Erythroblast (primary cell): ENCODE data around the gene PDE4D.

ENCODE experiments used
- DNase-seq, 2 experiments: peaks; one replicate each; lab custom pipeline; 2025; lab: John Stamatoyannopoulos, UW
- GATA1 ChIP-seq: IDR thresholded peaks from 2 replicates; pipeline ENCODE4 v1.6.1; 2011; ENCODE audit warnings: low read depth, mild to moderate bottlenecking, control low read depth, low read length, moderate library complexity
- POLR2A ChIP-seq: IDR thresholded peaks from 2 replicates; pipeline ENCODE4 v1.6.1; 2011; ENCODE audit warnings: mild to moderate bottlenecking, low read length

The PDE4D gene

GRCh38 chr5:59525957-59526356 lies 367.6 kb downstream of the PDE4D start:
- no peak for DNase-seq
- TF ChIP-seq POLR2A (no peak), GATA1 (no peak)

DNA sequence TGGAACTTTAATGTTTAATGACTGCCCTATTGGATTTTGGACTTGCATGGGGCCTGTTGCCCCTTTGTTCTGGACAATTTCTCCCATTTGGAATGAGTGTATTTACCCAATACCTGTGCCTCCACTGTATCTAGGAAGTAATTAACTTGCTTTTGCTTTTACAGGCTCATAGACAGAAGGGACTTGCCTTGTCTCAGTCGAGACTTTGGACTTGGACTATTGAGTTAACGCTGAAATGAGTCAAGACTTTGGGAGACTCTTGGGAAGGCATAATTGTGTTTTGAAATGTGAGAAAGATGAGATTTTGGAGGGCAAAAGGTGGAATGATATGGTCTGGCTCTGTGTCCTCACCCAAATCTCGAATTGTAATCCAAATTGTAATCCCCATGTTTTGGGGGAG lies 368.2 kb downstream of the PDE4D start:
- no peak for TF ChIP-seq POLR2A
- TF ChIP-seq GATA1 = no peak
- no peak for DNase-seq

- DNase-seq = no peak
- no peak for TF ChIP-seq POLR2A
- no peak for TF ChIP-seq GATA1
Measured at GRCh38 chr5:59522201-59522831, 371.2 kb downstream of the PDE4D start.

DNA sequence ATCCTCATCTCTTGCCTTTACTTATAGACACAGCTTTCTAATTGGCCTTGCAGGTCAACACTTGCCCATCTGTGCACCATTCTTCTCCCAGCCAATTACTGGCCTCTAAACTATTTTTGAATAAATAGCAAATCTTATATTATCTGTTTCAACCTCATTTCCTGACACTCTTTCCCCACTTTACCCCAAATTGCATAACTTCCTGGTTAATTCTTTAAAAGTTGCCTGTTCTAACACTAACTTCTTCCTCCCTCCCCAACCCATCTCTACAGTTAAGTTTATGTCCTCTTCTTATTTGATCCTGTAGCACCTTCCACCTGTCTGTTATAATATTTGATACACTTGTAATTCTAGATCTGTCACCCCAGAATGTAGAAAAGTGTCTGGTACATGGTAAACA lies 372.1 kb downstream of the PDE4D start:
- TF ChIP-seq POLR2A = no peak
- no peak for TF ChIP-seq GATA1

DNA sequence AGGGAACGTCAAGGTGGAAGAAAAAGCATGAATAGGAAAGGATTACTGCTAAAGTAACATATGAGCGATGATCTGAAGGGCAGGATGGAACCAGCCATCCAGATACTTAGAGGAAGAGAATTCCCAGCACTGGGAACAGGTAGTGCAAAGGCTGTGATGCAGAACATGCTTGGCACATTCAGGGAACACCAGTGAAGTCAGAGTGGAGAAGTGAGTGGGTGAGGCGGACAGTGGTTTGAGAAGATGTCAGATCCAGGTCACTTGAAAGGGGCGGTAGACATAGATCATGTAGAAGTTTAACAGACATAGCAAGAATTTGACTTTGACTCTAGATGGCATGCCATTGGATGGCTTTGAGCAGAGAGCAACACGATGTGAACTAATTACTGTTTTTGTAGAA lies 374.2 kb downstream of the PDE4D start:
- DNase-seq = no peak

More for the DNA sequence above, 372.1 kb downstream of the PDE4D start:
- no peak for DNase-seq

DNA sequence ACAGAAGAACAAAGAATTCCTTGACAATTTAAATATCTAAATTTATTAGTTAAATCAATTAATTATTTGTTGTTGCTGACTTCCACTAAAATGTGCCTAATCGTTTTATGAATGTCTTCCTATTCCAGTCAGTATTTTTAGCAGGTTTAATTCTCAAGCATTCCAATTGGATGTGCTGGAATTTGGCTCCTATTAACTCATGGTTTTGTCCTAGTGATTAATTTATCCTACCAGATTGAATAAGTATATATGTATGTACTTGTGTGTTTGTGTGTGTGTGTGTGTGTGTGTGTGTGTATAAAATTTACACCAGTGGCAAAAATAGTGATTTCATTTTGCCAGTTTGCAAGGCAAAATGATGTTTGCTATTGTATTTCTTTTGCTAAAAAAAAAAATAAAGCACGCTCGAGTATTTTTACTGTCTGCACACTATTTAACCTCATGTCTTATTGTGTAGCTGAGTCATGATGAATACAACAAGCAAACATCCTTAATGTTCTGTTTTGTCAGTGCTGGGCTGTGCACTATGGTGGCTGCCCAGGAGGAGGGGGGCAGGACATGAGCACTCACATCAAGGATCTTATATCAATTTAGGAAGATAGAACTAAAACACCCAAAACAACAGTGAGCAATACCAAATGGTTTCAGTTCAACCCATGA lies 375.5 kb downstream of the PDE4D start:
- DNase-seq = no peak
- TF ChIP-seq POLR2A (no peak), GATA1 (no peak)

More for the DNA sequence above, 374.2 kb downstream of the PDE4D start:
- TF ChIP-seq GATA1 = no peak
- TF ChIP-seq POLR2A = no peak

DNA sequence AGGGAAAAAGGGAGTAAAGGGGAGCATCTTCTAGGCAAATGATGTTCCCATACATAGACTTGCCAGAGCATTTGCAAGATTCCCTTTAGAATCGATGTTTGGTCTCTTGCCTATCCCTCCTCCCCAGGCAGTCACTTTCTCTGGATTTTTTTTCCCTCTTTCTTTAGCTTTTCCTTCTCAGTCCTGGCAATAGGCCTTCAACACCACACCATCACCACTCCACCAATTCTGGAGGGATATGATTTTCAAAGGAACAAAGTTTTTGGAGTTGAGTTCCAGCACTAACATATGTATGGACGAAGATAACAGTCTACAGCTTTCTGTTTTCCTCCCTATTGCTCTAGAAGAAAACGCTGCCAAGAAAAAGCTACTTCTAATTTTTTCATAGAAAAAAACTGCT lies 377.4 kb downstream of the PDE4D start:
- DNase-seq = no peak
- TF ChIP-seq POLR2A = no peak

DNA sequence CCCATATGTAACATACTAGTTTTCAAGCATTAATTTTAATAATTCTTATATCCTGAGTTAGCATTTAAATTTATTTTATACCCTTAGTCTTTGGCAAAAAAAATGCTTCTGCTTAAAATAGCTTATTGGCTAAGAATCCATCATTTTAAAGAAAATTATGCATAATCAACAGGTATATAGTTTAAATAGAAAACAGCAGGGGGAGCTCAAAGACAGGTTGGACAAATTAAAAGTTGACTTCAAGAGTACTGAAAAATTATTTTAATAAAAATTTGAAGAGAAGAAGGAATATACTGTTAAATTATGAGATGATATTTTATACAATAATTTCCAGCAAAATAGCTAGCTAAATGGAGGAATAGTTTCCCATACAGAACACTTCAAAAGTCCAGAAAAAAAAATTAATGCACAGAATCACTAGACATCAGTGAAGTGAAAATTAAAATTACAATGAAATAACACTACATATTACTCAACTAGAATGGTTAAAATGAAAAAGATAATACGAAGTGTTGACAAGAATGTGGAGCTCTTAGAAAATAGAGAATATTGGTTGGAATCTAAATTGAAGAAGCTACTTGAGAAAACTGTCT lies 387.1 kb downstream of the PDE4D start:
- DNase-seq = peak; percentile 36 to 61
- no peak for TF ChIP-seq POLR2A
- no peak for TF ChIP-seq GATA1

GRCh38 chr5:59504043-59504442 lies 389.5 kb downstream of the PDE4D start:
- no peak for DNase-seq
- TF ChIP-seq POLR2A (no peak), GATA1 (no peak)

- TF ChIP-seq GATA1 (no peak), POLR2A (no peak)
Measured at GRCh38 chr5:59503220-59503619, 390.3 kb downstream of the PDE4D start.

GRCh38 chr5:59501316-59501715 lies 392.2 kb downstream of the PDE4D start:
- no peak for DNase-seq
- no peak for TF ChIP-seq POLR2A
- no peak for TF ChIP-seq GATA1

More at GRCh38 chr5:59503220-59503619, 390.3 kb downstream of the PDE4D start:
- peak in 1 of 2 experiments; percentile 1 for DNase-seq

- no peak for TF ChIP-seq GATA1
- no peak for TF ChIP-seq POLR2A
- DNase-seq = no peak
Measured at GRCh38 chr5:59500014-59500413, 393.5 kb downstream of the PDE4D start.

GRCh38 chr5:59497207-59497606 lies 396.3 kb downstream of the PDE4D start:
- no peak for TF ChIP-seq GATA1
- TF ChIP-seq POLR2A = no peak
- DNase-seq = no peak

DNA sequence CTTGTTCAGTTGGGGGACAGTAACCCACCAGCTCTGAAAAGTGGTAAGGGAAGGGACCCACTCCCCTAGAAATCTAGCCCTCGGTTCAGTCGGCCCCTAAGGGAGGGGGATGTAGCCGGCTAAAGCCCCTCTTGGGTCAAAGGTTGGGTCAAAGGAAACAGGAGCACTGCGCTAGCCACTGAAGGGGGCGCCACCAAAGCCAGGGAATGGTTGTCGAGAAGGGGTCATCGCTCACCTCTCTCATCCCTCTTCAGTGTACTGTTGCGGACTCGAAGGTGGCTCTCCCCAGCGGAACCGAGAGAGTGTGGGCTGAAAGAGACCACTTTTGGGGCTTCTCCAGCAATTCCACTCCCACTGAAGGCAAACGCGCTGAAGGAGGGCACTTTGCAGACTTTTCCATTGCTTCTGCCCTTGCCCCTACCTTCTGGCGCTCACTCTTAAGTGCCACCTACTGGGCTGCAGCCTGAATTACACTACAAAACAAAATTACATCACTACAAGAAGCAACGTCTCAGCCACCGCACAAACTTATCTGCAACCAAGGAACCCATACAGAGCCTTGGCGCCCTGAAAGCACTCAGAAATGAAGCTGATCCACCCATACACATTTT lies 396.9 kb downstream of the PDE4D start:
- TF ChIP-seq POLR2A (no peak), GATA1 (no peak)
- peak; percentile 17 to 29 for DNase-seq
